Superior temporal gyrus (tissue), 1 donor: Measurements from ENCODE around the gene ATXN10.
"Not testable (repeated sequence)": the region's sequence is repeated elsewhere in the genome, so short reads cannot be mapped to it uniquely, and the experiment has no call there.

Experiments used
- DNase-seq: peaks from one replicate; pipeline ENCODE4 v3.0.0-alpha.2; 2016; ENCODE audit errors: extremely low spot score

ATXN10 gene

GRCh38 chr22:45642986-45643385 is 28.6 kb upstream of the ATXN10 start:
- DNase-seq = no peak

GRCh38 chr22:45644714-45645113 is 26.9 kb upstream of the ATXN10 start:
- no peak for DNase-seq

GRCh38 chr22:45645150-45645525 is 26.5 kb upstream of the ATXN10 start:
- no peak for DNase-seq

- DNase-seq = peak; percentile 54
Measured at GRCh38 chr22:45645526-45646414, 25.9 kb upstream of the ATXN10 start.

GRCh38 chr22:45647532-45648225 is 24.0 kb upstream of the ATXN10 start:
- DNase-seq = peak; percentile 12

DNA sequence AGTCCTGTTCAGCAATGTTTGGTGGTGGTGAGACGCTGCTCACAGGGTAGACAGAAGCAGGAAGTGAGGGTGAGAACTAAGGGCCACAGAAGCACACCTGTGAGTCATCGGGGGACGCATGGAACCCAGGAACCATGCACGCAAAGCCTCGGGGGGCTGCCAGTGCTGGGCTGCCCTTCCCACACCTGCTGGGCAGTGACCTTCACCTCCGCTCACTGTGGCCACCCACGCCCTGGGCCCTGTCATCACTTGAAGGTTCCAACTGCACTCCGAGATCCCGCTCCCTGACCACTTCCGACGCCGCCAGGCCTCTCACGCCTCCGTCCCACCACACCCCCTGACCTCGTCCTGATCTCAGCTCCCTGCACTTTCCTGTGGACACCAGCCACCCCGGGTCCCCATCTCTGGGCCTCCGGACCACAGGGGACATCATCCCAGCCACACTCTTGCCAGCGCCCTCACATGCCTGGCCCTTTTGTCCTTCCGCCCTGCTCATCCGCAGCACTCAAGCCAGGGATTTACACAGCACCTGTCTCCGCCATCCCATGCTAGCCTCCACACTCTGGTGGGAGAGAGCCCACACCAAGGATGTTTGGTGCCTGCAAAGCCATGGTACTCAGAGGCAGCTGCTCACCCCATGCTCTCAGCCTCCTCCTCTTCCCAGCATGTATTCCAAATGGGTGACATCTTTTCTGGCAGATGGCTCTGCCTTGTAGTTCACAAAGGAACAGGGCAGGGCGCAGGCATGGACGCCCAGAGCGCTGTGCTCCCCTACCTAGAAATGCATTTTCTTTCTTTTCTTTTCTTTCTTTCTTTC is 23.1 kb upstream of the ATXN10 start:
- no peak for DNase-seq

GRCh38 chr22:45649809-45650208 is 21.8 kb upstream of the ATXN10 start:
- DNase-seq = no peak

GRCh38 chr22:45650721-45651120 is 20.9 kb upstream of the ATXN10 start:
- DNase-seq = no peak

GRCh38 chr22:45651931-45652528 is 19.6 kb upstream of the ATXN10 start:
- no peak for DNase-seq

DNA sequence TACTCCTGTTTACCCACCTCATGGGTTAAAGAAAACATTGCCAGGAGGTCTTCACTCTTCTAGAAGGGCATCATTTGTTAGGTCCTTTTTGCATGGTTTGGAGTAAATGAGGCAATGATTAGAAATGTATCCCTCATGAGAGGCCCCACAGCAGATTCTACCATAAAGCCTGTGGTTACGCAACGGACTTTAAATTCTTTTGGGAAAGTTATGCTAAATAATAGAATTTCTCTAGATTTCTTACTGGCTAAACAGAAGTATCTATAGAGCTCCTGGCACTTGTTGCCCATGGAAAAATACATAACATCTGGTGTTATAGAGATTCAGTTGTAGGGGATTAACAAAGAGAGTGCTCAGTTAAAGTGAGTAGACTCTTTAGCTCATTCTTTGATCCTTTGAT is 15.1 kb upstream of the ATXN10 start:
- DNase-seq = no peak

- DNase-seq = no peak
Measured at GRCh38 chr22:45657701-45658100, 13.9 kb upstream of the ATXN10 start.

- DNase-seq = peak; percentile 42
Measured at GRCh38 chr22:45664136-45664646, 7.4 kb upstream of the ATXN10 start.

- no peak for DNase-seq
Measured at GRCh38 chr22:45667486-45667885, 4.1 kb upstream of the ATXN10 start.

DNA sequence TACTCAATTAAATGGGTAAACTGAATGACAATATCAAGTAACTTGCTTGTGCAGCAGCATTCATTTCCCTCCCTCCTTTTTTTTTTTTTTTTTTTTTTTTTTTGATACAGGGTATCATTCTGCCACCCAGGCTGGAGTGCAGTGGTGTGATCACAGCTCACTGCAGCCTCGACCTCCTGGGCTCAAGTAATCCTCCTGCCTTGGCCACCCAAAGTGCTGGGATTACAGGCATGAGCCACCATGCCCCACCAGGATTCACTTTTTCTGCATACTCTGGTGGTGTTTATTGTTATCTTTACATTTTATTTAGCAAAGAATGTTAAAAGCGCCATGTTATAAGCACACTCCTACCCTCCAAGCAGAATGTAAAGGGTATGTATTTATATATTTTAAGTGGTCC is 1.3 kb upstream of the ATXN10 start:
- DNase-seq = not testable (repeated sequence)

DNA sequence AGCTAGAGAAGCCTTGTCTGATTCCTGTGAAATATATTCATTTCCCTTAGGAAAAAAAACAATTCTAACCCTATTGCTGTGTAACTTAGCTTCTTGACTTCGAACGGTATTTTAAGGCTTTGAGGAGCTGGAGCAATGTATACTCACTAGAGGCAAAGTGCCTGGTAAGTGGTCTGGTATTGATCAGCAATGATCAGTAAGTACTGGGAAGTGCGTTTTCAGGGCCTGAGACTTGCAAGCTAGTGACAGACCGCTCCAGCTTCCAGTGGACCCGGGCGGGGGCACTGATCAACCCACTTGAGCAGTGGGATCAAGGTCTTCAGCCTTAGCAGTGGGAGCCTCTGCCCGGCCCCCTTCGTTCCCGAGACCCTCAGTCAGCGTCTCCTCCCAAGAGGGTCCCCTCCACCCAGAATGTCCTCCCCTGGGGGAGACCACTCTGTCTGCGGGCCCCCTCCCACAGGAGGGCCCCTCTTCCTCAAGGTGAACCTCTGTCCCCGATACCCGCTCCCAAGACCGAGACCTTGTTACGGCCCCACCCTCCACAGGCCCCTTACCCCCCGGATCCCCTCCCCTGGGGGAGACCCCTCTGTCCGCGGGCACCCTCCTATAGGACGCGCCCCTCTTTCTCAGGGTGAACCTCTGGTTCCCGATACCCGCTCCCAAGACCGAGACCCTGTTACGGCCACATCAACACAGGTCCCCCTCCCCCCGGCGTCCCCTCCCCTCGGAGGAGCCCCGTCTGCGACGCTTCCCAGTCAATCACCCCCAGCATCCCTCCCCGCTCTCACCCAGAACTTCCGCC is 452 bp upstream of the ATXN10 start:
- peak; percentile 29 for DNase-seq

DNA sequence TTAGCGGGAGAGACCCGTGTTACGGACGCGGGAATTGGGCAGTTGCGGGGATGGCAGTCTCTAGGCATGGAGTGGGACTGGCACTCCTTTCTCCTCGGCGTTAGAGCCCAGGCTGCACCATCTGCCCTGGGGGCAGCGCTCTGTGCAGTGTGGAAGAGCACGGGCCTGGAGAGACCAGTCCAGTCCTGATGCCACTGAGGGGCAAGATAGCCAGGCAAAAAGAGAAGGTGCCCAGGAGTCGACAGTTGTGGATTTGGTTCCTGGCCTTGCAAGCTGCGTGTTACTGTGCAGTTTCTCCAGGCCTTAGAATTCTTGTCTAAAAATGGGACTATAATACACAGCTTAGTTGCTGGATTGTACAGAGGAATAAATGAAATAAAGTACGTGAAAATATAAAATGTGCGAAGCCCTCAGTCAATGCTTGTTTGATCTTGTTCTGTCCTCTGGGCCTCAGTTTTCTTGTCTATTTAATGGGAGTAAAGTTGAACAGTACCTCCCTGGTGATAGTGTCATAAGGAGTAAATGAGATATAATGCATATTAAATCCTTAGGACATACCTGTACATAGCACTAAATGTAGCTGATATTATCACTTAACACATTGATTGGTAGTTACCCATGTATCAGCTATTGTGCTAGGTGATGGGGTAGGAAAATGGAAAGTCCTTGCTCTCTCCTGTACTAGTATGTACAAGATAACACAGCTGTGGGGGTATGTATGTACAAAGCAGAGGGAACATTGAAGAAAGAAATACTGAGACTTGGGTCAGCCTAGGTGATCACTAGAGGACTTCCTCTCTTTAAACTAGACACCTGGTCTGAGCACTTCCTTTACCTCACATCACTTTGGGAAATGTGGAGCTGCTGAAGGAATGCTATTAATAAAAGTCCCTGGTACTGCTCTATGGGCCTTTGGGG is 1.2 kb downstream of the ATXN10 start:
- DNase-seq = peak; percentile 22

DNA sequence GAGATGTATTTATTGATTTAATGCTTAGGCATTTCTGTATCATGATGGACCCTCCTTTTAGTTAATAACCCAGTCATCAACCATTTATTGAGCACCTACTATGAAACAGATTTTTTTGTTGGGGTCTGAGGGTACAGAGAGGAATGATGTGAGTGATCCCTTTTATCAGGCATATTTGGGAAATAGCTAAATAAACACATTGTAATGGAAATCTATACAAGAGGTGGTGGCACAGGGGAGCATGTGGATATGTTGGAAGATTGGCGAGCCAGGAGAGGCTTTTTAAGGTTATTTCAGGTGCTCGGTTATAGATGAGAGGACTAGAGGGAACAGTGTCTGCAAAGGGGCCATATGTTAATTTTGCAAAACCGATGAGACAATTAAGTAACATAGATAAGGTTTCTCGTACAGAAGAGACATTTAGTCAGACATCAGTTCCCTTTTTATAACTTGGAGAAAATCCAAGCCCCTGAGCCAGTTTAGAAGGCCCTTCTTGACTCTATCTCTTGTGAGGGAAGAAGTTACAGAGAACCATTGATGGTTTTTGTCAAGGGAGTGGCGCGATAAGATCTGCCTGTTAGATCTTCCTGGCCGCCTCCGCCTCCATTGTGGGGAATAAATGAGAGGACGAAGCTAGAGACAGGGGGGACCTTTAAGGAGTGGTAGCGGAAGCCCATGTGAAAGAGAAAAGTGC is 2.0 kb downstream of the ATXN10 start:
- DNase-seq = no peak

- DNase-seq = no peak
Measured at GRCh38 chr22:45676024-45676423, 4.4 kb downstream of the ATXN10 start.

GRCh38 chr22:45677063-45677462 is 5.4 kb downstream of the ATXN10 start:
- no peak for DNase-seq
